HFF-Myc (cell line): Measurements from ENCODE around the gene ZFAND6.

Source experiments
- DNase-seq: peaks from one replicate; pipeline ENCODE4 v3.0.0-alpha.2; 2011; ENCODE audit warnings: low read depth; ENCODE audit errors: extremely low read depth
- H3K4me3 ChIP-seq: replicated peaks from 2 replicates; pipeline ENCODE4 v1.5.1; 2011; ENCODE audit warnings: low read depth, mild to moderate bottlenecking, control low read depth, low read length
- TF ChIP-seq, protein P1 (sequence below): IDR thresholded peaks from 2 replicates; pipeline ENCODE4 v1.5.1; 2012; ENCODE audit warnings: mild to moderate bottlenecking, low read depth, low read length, control low read depth; ENCODE audit errors: missing control alignments

The ZFAND6 gene

GRCh38 chr15:80167936-80168335 lies 108.5 kb downstream of the ZFAND6 start:
- no peak overlapping the region for H3K4me3 ChIP-seq
- TF ChIP-seq, protein P1, sequence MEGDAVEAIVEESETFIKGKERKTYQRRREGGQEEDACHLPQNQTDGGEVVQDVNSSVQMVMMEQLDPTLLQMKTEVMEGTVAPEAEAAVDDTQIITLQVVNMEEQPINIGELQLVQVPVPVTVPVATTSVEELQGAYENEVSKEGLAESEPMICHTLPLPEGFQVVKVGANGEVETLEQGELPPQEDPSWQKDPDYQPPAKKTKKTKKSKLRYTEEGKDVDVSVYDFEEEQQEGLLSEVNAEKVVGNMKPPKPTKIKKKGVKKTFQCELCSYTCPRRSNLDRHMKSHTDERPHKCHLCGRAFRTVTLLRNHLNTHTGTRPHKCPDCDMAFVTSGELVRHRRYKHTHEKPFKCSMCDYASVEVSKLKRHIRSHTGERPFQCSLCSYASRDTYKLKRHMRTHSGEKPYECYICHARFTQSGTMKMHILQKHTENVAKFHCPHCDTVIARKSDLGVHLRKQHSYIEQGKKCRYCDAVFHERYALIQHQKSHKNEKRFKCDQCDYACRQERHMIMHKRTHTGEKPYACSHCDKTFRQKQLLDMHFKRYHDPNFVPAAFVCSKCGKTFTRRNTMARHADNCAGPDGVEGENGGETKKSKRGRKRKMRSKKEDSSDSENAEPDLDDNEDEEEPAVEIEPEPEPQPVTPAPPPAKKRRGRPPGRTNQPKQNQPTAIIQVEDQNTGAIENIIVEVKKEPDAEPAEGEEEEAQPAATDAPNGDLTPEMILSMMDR = no peak
- DNase-seq = no peak

GRCh38 chr15:80168421-80168820 lies 108.9 kb downstream of the ZFAND6 start:
- H3K4me3 ChIP-seq = no peak overlapping the region
- no peak for DNase-seq
- TF ChIP-seq, protein P1 = no peak

- TF ChIP-seq, protein P1 = no peak
Measured at GRCh38 chr15:80169768-80170357, 110.4 kb downstream of the ZFAND6 start.

GRCh38 chr15:80170596-80170995 lies 111.1 kb downstream of the ZFAND6 start:
- TF ChIP-seq, protein P1 = no peak
- no peak overlapping the region for H3K4me3 ChIP-seq
- DNase-seq = no peak

More at GRCh38 chr15:80169768-80170357, 110.4 kb downstream of the ZFAND6 start:
- no peak for DNase-seq
- H3K4me3 ChIP-seq = no peak overlapping the region

GRCh38 chr15:80171787-80172186 lies 112.3 kb downstream of the ZFAND6 start:
- no peak for DNase-seq
- TF ChIP-seq, protein P1 = no peak
- H3K4me3 ChIP-seq = no peak overlapping the region

GRCh38 chr15:80172401-80172800 lies 112.9 kb downstream of the ZFAND6 start:
- no peak overlapping the region for H3K4me3 ChIP-seq
- TF ChIP-seq, protein P1 = no peak
- DNase-seq = no peak
